ENCODE data around the gene REX1BD. TPM values are rescaled to one million over a fixed set of nuclear protein-coding genes. Genes with fewer than 3 reads are reported as not detected.

Gene REX1BD
- total RNA-seq (10 to 100 TPM; 25.9 to 44.0 TPM), polyA plus RNA-seq (10 to 100 TPM; 58.7 to 71.9 TPM)

- DNase-seq (ENCODE audit: low spot score), result peak; percentile 89
- under 1% methylated on average over 72 of the region's 72 CpGs for WGBS
- peaks cover 0 to 3% (median 1%) of the 10 kb centered on the region in 4 donors for H3K36me3 ChIP-seq (ENCODE audit: control insufficient read depth in 4 of 4, insufficient read depth in 3 of 4, low read depth in 1 of 4, low read length in 3 of 4)
- H3K27me3 ChIP-seq (ENCODE audit: control insufficient read depth in 4 of 4, insufficient read depth in 4 of 4, low read length in 3 of 4), result no peaks in the 10 kb centered on the region
- H3K9me3 ChIP-seq (ENCODE audit: control insufficient read depth in 4 of 4, low read length in 3 of 4), result no peaks in the 10 kb centered on the region
- peak within 1 kb of the TSS; percentile 74 to 84 for H3K27ac ChIP-seq (ENCODE audit: low read depth in 1 of 2, low read length in 2 of 2)
- H3K9ac ChIP-seq (ENCODE audit: low read depth in 1 of 2, low read length in 2 of 2), result peak within 1 kb of the TSS; percentile 30 to 33
- TF ChIP-seq ATF3 (IDR thresholded peaks at IDR 0.05) (no peak), REST (IDR thresholded peaks at IDR 0.05) (peak; percentile 26), GABPA (IDR thresholded peaks at IDR 0.05 in 1 of 2, conservative IDR thresholded peaks at IDR 0.05 in 1 of 2) (peak in 1 of 2 donors; percentile 43), FOXA1 (IDR thresholded peaks at IDR 0.05) (no peak), NR2F2 (IDR thresholded peaks at IDR 0.05) (no peak), RAD21 (IDR thresholded peaks at IDR 0.05) (peak; percentile 54 to 75), RXRA (IDR thresholded peaks at IDR 0.05) (no peak), YY1 (IDR thresholded peaks at IDR 0.05) (peak; percentile 18), CTCF (IDR thresholded peaks at IDR 0.05; ENCODE audit: low read depth, low read length, missing input control) (peak; percentile 75)
- peaks cover 5 to 17% (median 11%) of the 10 kb centered on the region in 4 donors for H3K4me1 ChIP-seq (ENCODE audit: control insufficient read depth in 4 of 4, insufficient read depth in 4 of 4, low read length in 3 of 4)
- H3K4me3 ChIP-seq (ENCODE audit: low read depth in 1 of 3, low read length in 3 of 3), result peak within 1 kb of the TSS; percentile 72 to 83 (median 78)
Observed at GRCh38 chr19:18588611-18589379, at the start of gene REX1BD. Gene REX1BD, plus strand, starts transcription at chr19:18588798. Its CDS starts 4 bp downstream, at chr19:18588802.

GRCh38 chr19:18539372-18539771, 49.2 kb upstream of the REX1BD start:
- H3K9ac ChIP-seq (ENCODE audit: low read depth in 1 of 2, low read length in 2 of 2), result no peak overlapping the region
- H3K4me3 ChIP-seq (ENCODE audit: low read depth in 1 of 3, low read length in 3 of 3), result no peak overlapping the region
- peaks cover 8 to 22% (median 15%) of the 10 kb centered on the region in 4 donors for H3K4me1 ChIP-seq (ENCODE audit: control insufficient read depth in 4 of 4, insufficient read depth in 4 of 4, low read length in 3 of 4)
- H3K27ac ChIP-seq (ENCODE audit: low read depth in 1 of 2, low read length in 2 of 2), result no peak overlapping the region
- no peaks in the 10 kb centered on the region for H3K27me3 ChIP-seq (ENCODE audit: control insufficient read depth in 4 of 4, insufficient read depth in 4 of 4, low read length in 3 of 4)
- no peaks in the 10 kb centered on the region for H3K9me3 ChIP-seq (ENCODE audit: control insufficient read depth in 4 of 4, low read length in 3 of 4)
- no peak for DNase-seq (ENCODE audit: low spot score)
- TF ChIP-seq RAD21 (IDR thresholded peaks at IDR 0.05), result no peak
- TF ChIP-seq MAX (IDR thresholded peaks at IDR 0.05), result no peak
- TF ChIP-seq ATF3 (IDR thresholded peaks at IDR 0.05), result no peak
- TF ChIP-seq FOXA1 (IDR thresholded peaks at IDR 0.05), result no peak
- no peak for TF ChIP-seq HNF4A (conservative IDR thresholded peaks at IDR 0.05)
- no peak for TF ChIP-seq CTCF (IDR thresholded peaks at IDR 0.05; ENCODE audit: low read depth, low read length, missing input control)
- no peak for TF ChIP-seq YY1 (IDR thresholded peaks at IDR 0.05)
- TF ChIP-seq JUND (IDR thresholded peaks at IDR 0.05), result no peak
- TF ChIP-seq HNF4G (IDR thresholded peaks at IDR 0.05), result no peak
- no peak for TF ChIP-seq REST (IDR thresholded peaks at IDR 0.05)
- no peak for TF ChIP-seq SP1 (IDR thresholded peaks at IDR 0.05)
- TF ChIP-seq GABPA (IDR thresholded peaks at IDR 0.05 in 1 of 2, conservative IDR thresholded peaks at IDR 0.05 in 1 of 2), result no peak
- no peak for TF ChIP-seq TAF1 (conservative IDR thresholded peaks at IDR 0.05)
- peaks cover 0 to 28% (median 9%) of the 10 kb centered on the region in 4 donors for H3K36me3 ChIP-seq (ENCODE audit: control insufficient read depth in 4 of 4, insufficient read depth in 3 of 4, low read depth in 1 of 4, low read length in 3 of 4)
- WGBS, result 97% methylated on average over 19 of the region's 19 CpGs

All from liver (tissue), 9 donors.